Measurements from ENCODE around the gene UBE3C. TPM values are rescaled to one million over a fixed set of nuclear protein-coding genes. Genes with fewer than 3 reads are reported as not detected.
A peak's percentile ranks its signal among the peaks of the same experiment; 100 is the strongest.
"Not testable (repeated sequence)": the region's sequence is repeated elsewhere in the genome, so short reads cannot be mapped to it uniquely, and the experiment has no call there.

Gene UBE3C
- total RNA-seq, 6 donors from 2014 or later, result 43.7 to 85.9 (median 69.3) TPM

DNA sequence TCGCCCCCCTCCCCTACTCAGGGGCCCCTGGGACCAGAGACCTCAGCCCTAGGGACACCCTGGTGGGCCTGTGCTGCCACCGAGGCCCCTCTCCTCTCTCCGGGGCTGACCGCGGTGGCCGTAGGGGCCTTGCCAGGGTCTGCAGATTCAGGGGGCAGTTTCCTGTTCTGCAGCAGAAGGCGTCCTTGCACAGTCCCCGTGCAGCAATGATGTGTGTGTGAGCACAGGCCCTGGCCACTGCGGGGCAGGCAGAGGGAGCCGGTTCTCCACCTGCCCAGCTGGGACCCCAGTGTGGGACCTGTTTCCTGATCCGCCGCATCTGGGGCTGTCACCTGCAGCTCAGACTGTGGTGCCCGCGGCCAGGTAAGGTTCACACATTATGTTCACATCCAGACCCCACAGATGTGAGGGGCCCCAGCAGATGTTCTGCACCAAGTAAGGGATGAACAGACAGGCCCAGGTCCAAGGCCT, 137.4 kb downstream of the UBE3C start:
- peaks cover 22 to 54% (median 36%) of the 10 kb centered on the region in 4 donors for H3K4me1 ChIP-seq
- WGBS, 2 donors, result 79 to 80% methylated on average over 3 to 8 of the region's 14 CpGs

GRCh38 chr7:157276731-157277562, 138.2 kb downstream of the UBE3C start:
- H3K27ac ChIP-seq, result no peak overlapping the region
- H3K27me3 ChIP-seq, result peaks cover 0 to 4% (median 0%) of the 10 kb centered on the region in 4 donors
- H3K4me1 ChIP-seq, result peaks cover 22 to 54% (median 35%) of the 10 kb centered on the region in 4 donors
- H3K9me3 ChIP-seq, result no peaks in the 10 kb centered on the region
- ATAC-seq (ENCODE audit: low FRiP score in 2 of 2) (no peak), DNase-seq (peak in 1 of 2 donors; percentile 85)
- no peaks in the 10 kb centered on the region for H3K36me3 ChIP-seq
- TF ChIP-seq CTCF (IDR thresholded peaks at IDR 0.05) (no peak), POLR2A (IDR thresholded peaks at IDR 0.05) (no peak)
- no peak overlapping the region for H3K4me3 ChIP-seq
- WGBS, 2 donors, result 41 to 45% methylated on average over 17 to 21 of the region's 21 CpGs

More for the DNA sequence above, 137.4 kb downstream of the UBE3C start:
- Histone ChIP-seq H3K9me3 (no peaks in the 10 kb centered on the region), H3K27me3 (peaks cover 0 to 4% (median 0%) of the 10 kb centered on the region in 4 donors), H3K36me3 (peaks cover 0 to 1% (median 0%) of the 10 kb centered on the region in 4 donors), H3K4me3 (no peak overlapping the region), H3K27ac (no peak overlapping the region)
- ATAC-seq (ENCODE audit: low FRiP score in 2 of 2) (no peak), DNase-seq (no peak)
- no peak for TF ChIP-seq POLR2AphosphoS5 (IDR thresholded peaks at IDR 0.05)
- TF ChIP-seq EP300 (IDR thresholded peaks at IDR 0.05), result no peak
- no peak for TF ChIP-seq CTCF (IDR thresholded peaks at IDR 0.05)
- TF ChIP-seq POLR2A (IDR thresholded peaks at IDR 0.05), result no peak

- H3K4me3 ChIP-seq; H3K9me3 ChIP-seq; ATAC-seq (ENCODE audit: low FRiP score in 2 of 2); H3K36me3 ChIP-seq; H3K27ac ChIP-seq; DNase-seq; H3K27me3 ChIP-seq: not testable (repeated sequence)
- 92 to 93% methylated on average over 11 to 12 of the region's 12 CpGs for WGBS, 2 donors
- H3K4me1 ChIP-seq, result peaks cover 19 to 48% (median 30%) of the 10 kb centered on the region in 4 donors
These were observed 138.8 kb downstream of the UBE3C start for GRCh38 chr7:157277568-157277967.

GRCh38 chr7:157278167-157278790, 139.6 kb downstream of the UBE3C start:
- no peaks in the 10 kb centered on the region for H3K36me3 ChIP-seq
- no peak overlapping the region for H3K27ac ChIP-seq
- no peak for ATAC-seq (ENCODE audit: low FRiP score in 2 of 2)
- peaks cover 18 to 42% (median 26%) of the 10 kb centered on the region in 4 donors for H3K4me1 ChIP-seq
- TF ChIP-seq EP300 (IDR thresholded peaks at IDR 0.05), result no peak
- no peak for TF ChIP-seq POLR2AphosphoS5 (IDR thresholded peaks at IDR 0.05)
- no peak for TF ChIP-seq CTCF (IDR thresholded peaks at IDR 0.05)
- TF ChIP-seq POLR2A (IDR thresholded peaks at IDR 0.05), result no peak
- peaks cover 0 to 4% (median 0%) of the 10 kb centered on the region in 4 donors for H3K27me3 ChIP-seq
- DNase-seq, result no peak
- 88 to 90% methylated on average over 4 to 11 of the region's 11 CpGs for WGBS, 2 donors
- H3K9me3 ChIP-seq, result no peaks in the 10 kb centered on the region
- H3K4me3 ChIP-seq, result no peak overlapping the region

Measured in upper lobe of left lung (tissue), 6 donors.